Adrenal gland (tissue), 12 donors: ENCODE results near the gene HSPA4L. TPM values are rescaled to one million over a fixed set of nuclear protein-coding genes. Genes with fewer than 3 reads are reported as not detected.

ENCODE experiments used
- DNase-seq, 7 donors: peaks; one replicate each; pipeline ENCODE4 v3.0.0-alpha.2; 2019 to 2020
- H3K27ac ChIP-seq, 5 donors: fragments of 200-600 bp; sonication (generic) in 4 of 5; 1 replicate in 3 of 5; 2 replicates in 2 of 5; pipeline versions ENCODE4 v1.5.1 to v1.8.0; 2016 to 2020; ENCODE audit warnings: mild to moderate bottlenecking in 1 of 5
- H3K27me3 ChIP-seq: fragments of 200-600 bp; 2 replicates; pipeline ENCODE4 v1.8.0; 2021
- H3K36me3 ChIP-seq, 2 donors: fragments of 200-600 bp; replicated peaks in 1 of 2; 1 replicate in 1 of 2; 2 replicates in 1 of 2; pipeline versions ENCODE4 v1.5.1 to v1.8.0; 2018 to 2022
- H3K4me1 ChIP-seq, 2 donors: fragments of 200-600 bp; replicated peaks in 1 of 2; 1 replicate in 1 of 2; 2 replicates in 1 of 2; pipeline versions ENCODE4 v1.5.1 to v1.8.0; 2018 to 2021
- H3K4me3 ChIP-seq, 4 donors: fragments of 200-600 bp; sonication (generic) in 3 of 4; one replicate each; pipeline ENCODE4 v1.5.1; 2016 to 2018
- H3K9me3 ChIP-seq, 3 donors: fragments of 200-600 bp; sonication (generic) in 1 of 3; replicated peaks in 1 of 3; 1 replicate in 2 of 3; 2 replicates in 1 of 3; pipeline versions ENCODE4 v1.5.1 to v1.8.0; 2016 to 2021
- POLR2A ChIP-seq, 2 donors: fragments of 450-650 bp; IDR thresholded peaks; one replicate each; pipeline ENCODE4 v1.6.1; 2017; ENCODE audit warnings: antibody characterized with exemption in 2 of 2, mild to moderate bottlenecking in 2 of 2, moderate library complexity in 1 of 2
- WGBS, 4 donors: extraction: QIAGEN DNeasy Blood & Tissue Kit in 2 of 4; methylation state at CpG; one replicate each; pipeline versions ENCODE4 v1.1.5 to v1.1.7; 2013 to 2017; 5-methylcytosine and 5-hydroxymethylcytosine counted together
- intact Hi-C, 2 donors: fragments of 100-400 bp; cut with DNase I; formaldehyde crosslinking; loops; one replicate each; pipeline versions ENCODE4 v1.14.1 to v1.15.0; 2022 to 2023
- polyA plus RNA-seq, 3 donors: library from polyadenylated mRNA; stranded (reverse); fragments of 200-250 nt in 2 of 3; fragments of 350-450 nt in 1 of 3; fragmentation: Illumina TruSeq in 1 of 3; extraction: RNeasy Lipid Tissue Mini Kit (QIAGEN cat#74804) in 1 of 3; gene quantifications; one replicate each; pipeline ENCODE4 v1.2.3, GENCODE V29; 2013 to 2014
- total RNA-seq, 9 donors: library from RNA; depleted of rRNA in 4 of 9; stranded (reverse); fragments of >200 nt in 4 of 9; fragments of 120-200 nt in 1 of 9; fragmentation: NEBNext Ultra II Directional in 1 of 9; extraction: Animal tissue kit (Norgen Biotek cat#: 25700) in 1 of 9; gene quantifications; one replicate each; pipeline versions ENCODE4 v1.1.0 to v1.2.4, GENCODE V29; 2013 to 2023
- TF ChIP-seq, protein P1 (sequence below), 6 experiments: fragments of 450-650 bp in 4 of 6; fragments of 200-600 bp in 2 of 6; sonication (generic) in 1 of 6; IDR thresholded peaks; 1 replicate in 5 of 6; 2 replicates in 1 of 6; pipeline versions ENCODE4 v1.5.1 to v1.8.0; 2016 to 2021; ENCODE audit warnings: antibody characterized with exemption in 6 of 6, mild to moderate bottlenecking in 2 of 6, moderate library complexity in 1 of 6
- donor health status: healthy with polysubstance abuse.
- donor health status: Bipolar disorder and iron deficiency.
- donor health status: DM: yes; HTN: yes; CAD: no.
- donor health status: DM: no; HTN: no; CAD: no.
- donor health status: DM: no; HTN: no; CAD: no.
- donor health status: DM: yes; HTN: yes; CAD: no.

Gene HSPA4L
- total and polyA plus RNA-seq, 12 donors: 3.5 to 73.5 (median 22.8) TPM

DNA sequence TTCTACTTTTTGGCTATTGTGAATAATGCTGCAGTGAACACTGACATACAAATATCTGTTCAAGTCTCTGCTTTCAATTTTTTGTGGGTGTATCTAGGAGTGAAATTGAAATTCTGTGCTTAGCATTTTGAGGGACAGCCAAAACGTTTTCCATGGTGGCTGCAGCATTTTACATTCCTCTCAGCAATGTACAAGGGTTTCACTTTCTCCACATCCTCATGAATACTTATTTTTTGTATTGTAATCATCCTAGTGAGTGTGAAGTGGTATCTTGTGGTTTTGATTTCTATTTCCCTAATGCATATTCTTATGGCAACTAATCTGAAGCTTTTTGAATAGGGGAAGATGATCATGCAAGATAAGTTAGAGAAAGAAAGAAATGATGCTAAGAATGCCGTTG, 40.3 kb downstream of the HSPA4L start:
- intact Hi-C loops: no loop called here
- H3K27ac ChIP-seq: no peak overlapping the region
- H3K4me3 ChIP-seq: no peak overlapping the region
- H3K4me1 ChIP-seq: no peaks in the 10 kb centered on the region
- TF ChIP-seq, protein P1, sequence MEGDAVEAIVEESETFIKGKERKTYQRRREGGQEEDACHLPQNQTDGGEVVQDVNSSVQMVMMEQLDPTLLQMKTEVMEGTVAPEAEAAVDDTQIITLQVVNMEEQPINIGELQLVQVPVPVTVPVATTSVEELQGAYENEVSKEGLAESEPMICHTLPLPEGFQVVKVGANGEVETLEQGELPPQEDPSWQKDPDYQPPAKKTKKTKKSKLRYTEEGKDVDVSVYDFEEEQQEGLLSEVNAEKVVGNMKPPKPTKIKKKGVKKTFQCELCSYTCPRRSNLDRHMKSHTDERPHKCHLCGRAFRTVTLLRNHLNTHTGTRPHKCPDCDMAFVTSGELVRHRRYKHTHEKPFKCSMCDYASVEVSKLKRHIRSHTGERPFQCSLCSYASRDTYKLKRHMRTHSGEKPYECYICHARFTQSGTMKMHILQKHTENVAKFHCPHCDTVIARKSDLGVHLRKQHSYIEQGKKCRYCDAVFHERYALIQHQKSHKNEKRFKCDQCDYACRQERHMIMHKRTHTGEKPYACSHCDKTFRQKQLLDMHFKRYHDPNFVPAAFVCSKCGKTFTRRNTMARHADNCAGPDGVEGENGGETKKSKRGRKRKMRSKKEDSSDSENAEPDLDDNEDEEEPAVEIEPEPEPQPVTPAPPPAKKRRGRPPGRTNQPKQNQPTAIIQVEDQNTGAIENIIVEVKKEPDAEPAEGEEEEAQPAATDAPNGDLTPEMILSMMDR (IDR thresholded peaks at IDR 0.05): no peak
- TF ChIP-seq POLR2A (IDR thresholded peaks at IDR 0.05): no peak
- DNase-seq: no peak
- no peaks in the 10 kb centered on the region for H3K36me3 ChIP-seq
- H3K9me3 ChIP-seq: no peaks in the 10 kb centered on the region
- 58 to 69% (median 59%) methylated on average over 2 of the region's 2 CpGs for WGBS, 4 donors
- no peaks in the 10 kb centered on the region for H3K27me3 ChIP-seq

DNA sequence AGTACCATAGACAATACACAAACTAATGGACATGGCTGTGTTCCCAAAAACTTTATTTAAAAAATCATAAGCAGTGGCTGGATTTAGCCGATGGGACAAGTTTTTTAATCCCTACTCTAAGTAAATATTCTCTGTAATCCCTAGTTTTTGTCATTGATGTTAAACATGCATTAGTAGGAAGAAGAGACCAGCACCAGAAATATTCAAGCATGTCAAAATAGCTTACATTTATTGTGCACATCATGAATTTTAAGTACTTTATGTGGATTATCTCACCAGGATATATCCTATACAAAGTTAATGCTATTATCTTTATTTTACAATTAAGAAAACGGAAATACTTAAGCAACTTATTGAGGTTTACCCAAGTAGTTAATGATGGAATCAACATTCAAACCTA, 46.0 kb downstream of the HSPA4L start:
- no peaks in the 10 kb centered on the region for H3K9me3 ChIP-seq
- 82 to 91% (median 89%) methylated on average over 2 of the region's 2 CpGs for WGBS, 4 donors
- intact Hi-C loops: no loop called here
- no peak overlapping the region for H3K27ac ChIP-seq
- no peaks in the 10 kb centered on the region for H3K36me3 ChIP-seq
- no peaks in the 10 kb centered on the region for H3K4me1 ChIP-seq
- TF ChIP-seq POLR2A (IDR thresholded peaks at IDR 0.05): no peak
- TF ChIP-seq, protein P1 (IDR thresholded peaks at IDR 0.05): no peak
- DNase-seq: no peak
- no peak overlapping the region for H3K4me3 ChIP-seq
- no peaks in the 10 kb centered on the region for H3K27me3 ChIP-seq

DNA sequence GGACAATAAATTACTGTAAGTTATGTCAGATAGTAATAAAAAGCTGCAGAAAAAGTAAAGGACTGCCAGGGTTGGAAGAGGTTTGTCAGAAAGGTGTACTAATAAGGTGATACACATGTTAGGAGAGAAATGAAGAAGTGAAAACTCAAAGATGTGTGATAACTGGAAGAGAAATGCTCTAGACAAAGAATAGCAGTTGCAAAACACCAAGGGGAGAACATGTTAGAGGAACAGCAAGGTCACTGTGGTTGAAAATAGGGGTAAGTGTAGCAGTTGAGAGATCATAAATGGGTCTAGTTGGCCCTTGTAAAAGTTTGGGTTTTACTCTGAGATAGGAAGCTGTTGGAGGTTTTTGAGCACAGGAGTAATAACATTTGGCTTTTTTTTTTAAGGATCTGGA, 46.9 kb downstream of the HSPA4L start:
- Histone ChIP-seq H3K9me3 (no peaks in the 10 kb centered on the region), H3K4me1 (no peaks in the 10 kb centered on the region), H3K4me3 (no peak overlapping the region), H3K27me3 (no peaks in the 10 kb centered on the region), H3K27ac (no peak overlapping the region), H3K36me3 (no peaks in the 10 kb centered on the region)
- intact Hi-C loops: no loop called here
- no peak for DNase-seq
- no peak for TF ChIP-seq POLR2A (IDR thresholded peaks at IDR 0.05)
- TF ChIP-seq, protein P1 (IDR thresholded peaks at IDR 0.05): no peak

DNA sequence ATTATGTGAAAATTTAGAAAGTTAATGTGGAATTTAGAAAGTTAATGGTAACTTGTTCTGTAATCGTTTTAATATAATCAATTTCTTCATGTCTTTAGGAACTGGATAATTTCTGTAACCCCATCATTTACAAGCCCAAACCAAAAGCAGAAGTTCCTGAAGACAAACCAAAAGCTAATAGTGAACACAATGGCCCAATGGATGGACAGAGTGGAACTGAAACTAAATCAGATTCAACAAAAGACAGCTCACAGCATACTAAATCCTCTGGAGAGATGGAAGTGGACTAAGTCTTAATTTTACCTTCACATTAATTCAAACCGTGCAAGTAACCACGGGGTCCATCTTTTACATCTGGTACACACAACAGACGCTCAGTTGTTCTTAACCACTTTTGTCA, 50.5 kb downstream of the HSPA4L start:
- Histone ChIP-seq H3K36me3 (no peaks in the 10 kb centered on the region), H3K4me3 (no peak overlapping the region), H3K9me3 (no peaks in the 10 kb centered on the region), H3K27ac (no peak overlapping the region), H3K27me3 (no peaks in the 10 kb centered on the region), H3K4me1 (no peaks in the 10 kb centered on the region)
- WGBS, 4 donors: 82 to 88% (median 86%) methylated on average over 4 of the region's 4 CpGs
- intact Hi-C loops: no loop called here
- DNase-seq: no peak
- TF ChIP-seq, protein P1 (IDR thresholded peaks at IDR 0.05): no peak
- no peak for TF ChIP-seq POLR2A (IDR thresholded peaks at IDR 0.05)
